Islet precursor cell (in vitro differentiated cells): ENCODE results near the gene SIGLEC10.
"Not testable (repeated sequence)": the region's sequence is repeated elsewhere in the genome, so short reads cannot be mapped to it uniquely, and the experiment has no call there.

ENCODE experiments used
- DNase-seq: peaks from one replicate; pipeline ENCODE4 v3.0.0-alpha.2; 2018

Gene SIGLEC10

DNA sequence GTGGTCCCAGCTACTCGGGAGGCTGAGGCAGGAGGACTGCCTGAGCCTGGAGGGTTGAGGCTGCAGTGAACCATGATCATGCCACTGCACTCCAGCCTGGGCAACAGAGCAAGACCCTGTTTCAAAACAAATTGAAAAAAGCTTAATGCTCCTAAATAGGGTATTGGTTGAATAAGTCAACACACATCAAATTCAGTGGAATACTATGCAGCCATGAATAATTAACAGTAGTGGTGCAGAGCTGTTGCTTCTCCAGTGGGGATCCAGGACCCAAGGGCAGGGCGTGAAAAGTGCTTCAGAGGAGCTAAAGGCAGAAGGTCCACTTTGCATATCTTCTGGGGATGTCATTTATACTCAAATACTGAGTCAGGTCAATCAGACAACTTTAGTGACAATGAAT is 22.6 kb upstream of the SIGLEC10 start:
- DNase-seq: no peak

DNA sequence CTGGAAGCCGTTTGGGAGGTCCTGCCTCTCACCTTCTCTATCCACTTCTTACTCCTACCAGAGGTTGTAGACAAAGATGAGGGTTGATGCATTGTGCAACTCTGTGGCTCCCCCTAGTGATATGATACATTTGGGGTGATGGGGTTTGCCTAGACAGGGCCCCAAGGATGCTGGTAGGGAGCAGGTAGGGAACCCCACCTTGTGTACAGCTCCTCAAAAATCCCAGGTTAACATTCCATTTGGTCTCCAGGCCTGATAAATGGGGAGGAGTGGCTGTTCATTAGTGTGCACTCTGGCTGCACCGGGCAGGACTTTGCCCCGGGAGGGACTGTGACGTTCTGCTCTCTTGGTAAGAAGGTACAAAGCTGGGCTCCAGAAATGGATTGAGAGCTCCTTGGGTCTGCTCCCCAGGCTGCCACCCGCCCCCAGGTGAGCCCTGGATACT is 21.6 kb upstream of the SIGLEC10 start:
- no peak for DNase-seq

DNA sequence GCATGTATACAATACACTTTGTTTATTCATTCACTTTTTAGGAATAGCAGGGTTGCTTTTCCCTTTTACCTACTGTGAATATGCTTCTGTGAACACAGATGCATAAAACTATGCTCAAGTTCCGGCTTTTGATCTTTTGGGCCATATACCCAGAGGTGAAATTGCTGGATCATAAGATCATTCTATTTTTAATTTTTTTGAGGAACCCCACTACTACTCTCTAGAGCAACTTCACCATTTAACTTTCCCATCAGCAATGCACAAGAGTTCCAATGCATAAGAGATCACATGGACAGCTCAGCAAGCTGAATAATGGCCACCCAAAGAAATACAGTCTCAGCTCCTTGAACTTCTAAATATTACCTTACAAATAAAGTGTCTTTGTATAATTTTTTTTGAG is 17.0 kb upstream of the SIGLEC10 start:
- no peak for DNase-seq

DNA sequence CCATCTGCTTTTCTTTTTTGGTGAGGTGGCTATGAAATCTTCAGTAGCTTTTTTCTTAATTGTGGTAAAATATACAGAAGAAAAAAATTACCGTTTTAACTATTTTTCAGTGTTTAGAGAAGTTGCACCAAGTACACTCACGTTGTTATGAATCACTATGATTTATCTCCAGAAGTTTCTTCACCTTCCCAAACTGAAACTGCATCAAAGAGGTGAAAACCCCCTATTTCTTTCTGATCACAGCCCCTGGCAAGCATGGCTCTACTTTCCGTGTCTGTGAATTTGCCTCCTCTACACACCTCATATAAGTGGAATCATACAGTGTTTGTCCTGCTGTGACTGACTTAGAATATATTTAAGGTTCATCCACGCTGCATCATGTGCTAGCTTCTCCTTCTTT is 15.6 kb upstream of the SIGLEC10 start:
- no peak for DNase-seq

DNA sequence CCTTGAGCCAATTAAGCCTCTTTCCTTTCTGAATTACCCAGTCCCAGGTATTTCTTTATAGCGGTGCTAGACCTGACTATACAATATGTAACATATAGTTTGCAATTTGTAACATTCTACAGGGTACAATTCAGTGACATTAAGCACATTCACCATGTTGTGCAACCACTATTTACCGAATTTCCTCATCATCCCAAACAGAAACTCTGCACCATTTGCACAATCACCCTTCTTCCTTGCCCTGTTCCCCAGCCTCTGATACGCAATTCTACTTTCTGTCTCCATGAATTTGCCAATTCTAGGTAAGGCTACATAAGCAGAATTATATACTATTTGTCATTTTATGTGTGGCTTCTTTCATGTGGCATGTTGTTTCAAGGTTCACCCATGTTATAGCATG is 13.7 kb upstream of the SIGLEC10 start:
- DNase-seq: no peak

DNA sequence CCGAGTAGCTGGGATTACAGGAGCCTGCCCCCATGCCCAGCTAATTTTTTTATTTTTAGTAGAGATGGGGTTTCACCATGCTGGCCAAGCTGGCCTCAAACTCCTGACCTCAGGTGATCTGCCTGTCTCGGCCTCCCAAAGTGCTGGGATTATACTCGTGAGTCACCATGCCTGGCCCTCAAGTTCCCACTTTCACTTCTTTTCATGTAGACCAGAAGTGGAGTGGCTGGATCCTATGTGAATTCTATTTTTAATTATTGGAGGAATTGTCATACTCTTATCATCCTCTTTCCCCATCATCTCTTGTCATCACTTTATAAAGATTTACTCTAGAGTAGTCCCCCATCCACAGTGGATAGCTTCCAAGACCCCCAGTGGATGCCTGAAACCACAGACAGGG is 12.8 kb upstream of the SIGLEC10 start:
- DNase-seq: no peak

DNA sequence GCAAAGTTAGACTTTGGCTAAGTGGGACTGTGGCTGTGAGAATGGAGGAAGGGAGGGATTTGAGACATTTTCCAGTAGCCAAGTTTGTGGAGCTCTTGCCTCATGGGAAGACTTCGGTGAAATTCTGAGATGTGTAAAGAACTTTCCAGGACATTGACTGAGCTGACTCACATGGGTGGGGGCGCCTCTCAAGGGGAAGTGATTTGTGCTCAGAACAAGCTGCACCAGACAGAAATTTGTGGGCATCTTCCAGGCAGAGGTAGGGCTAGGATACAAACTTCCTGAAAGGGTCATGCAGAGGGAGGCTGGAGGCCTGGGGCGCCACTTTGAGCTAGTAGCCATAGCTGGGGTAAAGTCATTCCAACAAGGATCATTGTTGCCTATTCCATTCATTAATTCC is 9.8 kb upstream of the SIGLEC10 start:
- DNase-seq: no peak

DNA sequence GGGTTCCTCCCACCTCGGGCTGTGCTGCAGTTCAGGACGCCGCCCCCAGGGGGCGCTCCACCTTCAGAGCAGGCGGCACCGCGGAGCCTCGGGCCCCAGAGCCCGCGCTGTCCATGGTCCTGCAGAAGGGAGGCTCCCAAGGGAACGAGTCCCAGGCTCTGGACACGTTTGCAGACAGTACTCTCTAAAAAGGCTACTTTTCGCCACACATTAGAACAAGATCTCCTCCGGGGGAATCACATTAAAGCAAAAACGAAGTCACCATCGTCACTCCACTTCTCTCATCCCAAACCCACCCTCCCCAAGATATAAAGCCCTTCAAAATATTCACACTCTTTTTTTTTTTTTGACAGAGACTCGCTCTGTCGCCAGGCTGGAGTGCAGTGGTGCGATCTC is 4.6 kb upstream of the SIGLEC10 start:
- peak; percentile 92 for DNase-seq

DNA sequence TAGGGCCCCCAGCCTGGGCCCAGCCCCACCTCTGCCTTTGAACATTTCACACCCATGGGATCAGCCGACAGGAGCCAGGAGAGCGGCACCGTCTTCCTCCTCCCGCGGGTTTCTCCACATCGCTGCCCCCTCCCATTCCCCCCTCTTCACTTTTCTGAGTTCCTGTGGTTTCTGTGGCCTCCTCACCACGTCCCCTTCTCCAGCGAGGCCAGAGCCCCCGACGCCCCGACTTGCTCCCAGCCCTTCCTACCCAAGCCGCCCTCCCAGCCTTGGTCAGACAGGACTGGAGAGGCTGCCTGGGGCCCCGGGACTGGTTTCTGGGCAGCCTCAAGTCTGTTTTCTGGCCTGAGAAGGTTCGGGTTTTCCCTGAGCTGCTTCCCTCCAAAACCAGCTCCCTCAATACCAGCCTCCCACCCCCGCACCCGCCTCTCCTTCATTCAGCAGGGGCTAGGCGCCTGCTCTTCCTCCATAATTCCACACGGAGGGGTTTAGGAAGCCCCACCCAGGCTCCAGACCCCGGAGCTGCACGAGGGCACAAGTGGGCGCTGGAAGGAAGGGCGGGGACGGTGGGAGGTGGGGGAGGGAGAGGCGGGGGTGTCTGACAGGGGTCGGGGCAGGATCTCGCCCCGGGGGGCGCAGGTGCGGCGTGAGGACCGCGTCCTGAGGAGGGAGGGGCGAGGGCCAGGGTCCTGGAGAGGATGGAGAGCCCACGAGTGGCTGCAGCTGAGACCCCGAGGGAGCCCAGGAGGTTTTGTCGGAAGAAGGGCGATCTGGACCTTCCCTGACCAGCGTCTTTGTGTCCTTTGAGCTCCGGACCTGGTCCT is 4.0 kb upstream of the SIGLEC10 start:
- no peak for DNase-seq

DNA sequence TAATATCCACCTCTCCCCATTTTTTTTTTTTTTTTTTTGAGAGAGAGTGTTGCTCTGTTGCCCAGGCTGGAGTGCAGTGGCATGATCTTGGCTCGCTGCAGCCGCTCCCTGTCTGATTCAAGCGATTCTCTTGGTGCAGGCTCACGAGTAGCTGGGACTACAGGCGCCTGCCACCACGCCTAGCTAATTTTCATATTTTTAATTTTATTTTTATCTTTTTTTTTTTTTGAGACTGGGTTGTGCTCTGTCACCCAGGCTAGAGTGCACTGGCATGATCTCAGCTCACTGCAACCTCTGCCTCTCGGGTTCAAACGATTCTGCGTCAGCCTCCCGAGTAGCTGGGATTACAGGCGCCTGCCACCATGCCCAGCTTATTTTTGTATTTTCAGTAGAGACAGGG is 3.1 kb upstream of the SIGLEC10 start:
- DNase-seq: not testable (repeated sequence)

DNA sequence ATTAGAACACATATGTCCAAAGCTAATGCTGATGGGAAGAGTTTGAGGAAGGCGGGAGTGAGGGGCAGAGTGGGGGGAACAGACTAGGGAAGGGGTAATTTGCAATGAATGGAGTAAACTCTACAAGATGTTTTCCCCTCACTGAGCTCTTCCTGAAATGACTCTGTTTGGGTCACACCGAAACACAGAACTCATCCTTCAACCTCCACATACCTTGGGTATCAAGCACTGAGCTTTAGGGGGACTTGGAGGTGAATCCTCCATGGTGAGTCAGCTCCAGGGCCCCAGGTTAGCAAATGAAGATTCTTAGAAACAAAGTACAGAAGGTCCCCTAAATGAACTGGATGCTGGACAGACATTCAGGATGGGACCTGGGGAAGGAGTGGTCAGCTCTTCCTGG is 1.3 kb upstream of the SIGLEC10 start:
- DNase-seq: no peak

DNA sequence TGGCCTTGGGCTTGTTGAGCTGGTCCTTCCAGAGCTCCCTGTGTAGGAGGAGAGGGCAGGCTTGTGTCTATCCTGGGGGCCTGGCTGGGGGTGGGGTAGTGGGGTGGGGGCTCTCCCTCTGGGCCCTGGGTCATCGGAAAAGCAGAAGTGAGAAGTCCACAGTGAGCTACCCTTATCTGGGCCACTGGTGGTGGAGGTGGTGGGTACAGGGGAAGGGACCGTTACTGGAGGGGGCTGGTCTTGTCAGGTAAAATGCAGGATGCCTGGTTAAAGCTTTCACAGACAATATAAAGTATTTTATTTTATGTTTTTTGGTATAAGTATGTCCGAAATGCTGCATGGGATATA is 342 bp upstream of the SIGLEC10 start:
- DNase-seq: no peak

DNA sequence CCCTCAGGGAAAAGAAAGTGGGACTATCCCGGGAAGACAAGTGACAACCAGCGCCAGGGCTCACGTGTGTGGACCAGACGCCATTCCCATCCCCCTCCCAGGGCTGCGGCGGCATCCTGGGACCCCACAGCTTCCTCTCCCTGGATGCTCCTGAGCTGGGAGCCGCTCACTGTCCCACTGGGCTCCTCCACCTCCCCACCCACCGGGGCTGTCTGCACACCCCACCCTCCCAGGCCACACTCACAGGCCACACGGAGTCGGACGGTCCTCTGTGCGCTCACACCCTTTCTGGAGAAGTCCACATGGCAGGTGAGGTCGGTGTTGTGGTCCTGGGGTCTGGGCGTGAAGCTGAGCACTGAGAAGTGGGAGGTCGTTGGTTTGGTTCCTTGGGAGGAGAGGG is 1.0 kb downstream of the SIGLEC10 start:
- not testable (repeated sequence) for DNase-seq

DNA sequence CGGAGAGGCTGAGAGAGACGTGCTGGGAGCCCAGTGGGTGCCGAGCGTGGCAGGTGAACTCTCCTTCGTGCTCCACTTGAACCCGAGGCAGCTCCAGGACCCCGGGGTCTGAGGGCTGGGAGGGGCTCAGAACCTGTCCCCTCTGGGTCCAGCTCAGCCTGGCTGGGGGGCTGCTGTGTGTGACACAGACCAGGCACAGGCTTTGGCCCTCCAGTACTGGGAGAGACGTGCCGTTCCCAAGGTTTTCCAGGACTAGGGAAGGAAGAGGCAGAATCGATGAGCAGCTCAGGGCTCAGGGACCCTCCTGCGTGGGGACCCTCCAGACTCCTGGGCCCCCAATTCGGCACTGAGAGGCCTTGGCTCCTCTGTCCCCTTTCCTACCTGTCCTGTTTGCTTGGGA is 2.3 kb downstream of the SIGLEC10 start:
- no peak for DNase-seq

DNA sequence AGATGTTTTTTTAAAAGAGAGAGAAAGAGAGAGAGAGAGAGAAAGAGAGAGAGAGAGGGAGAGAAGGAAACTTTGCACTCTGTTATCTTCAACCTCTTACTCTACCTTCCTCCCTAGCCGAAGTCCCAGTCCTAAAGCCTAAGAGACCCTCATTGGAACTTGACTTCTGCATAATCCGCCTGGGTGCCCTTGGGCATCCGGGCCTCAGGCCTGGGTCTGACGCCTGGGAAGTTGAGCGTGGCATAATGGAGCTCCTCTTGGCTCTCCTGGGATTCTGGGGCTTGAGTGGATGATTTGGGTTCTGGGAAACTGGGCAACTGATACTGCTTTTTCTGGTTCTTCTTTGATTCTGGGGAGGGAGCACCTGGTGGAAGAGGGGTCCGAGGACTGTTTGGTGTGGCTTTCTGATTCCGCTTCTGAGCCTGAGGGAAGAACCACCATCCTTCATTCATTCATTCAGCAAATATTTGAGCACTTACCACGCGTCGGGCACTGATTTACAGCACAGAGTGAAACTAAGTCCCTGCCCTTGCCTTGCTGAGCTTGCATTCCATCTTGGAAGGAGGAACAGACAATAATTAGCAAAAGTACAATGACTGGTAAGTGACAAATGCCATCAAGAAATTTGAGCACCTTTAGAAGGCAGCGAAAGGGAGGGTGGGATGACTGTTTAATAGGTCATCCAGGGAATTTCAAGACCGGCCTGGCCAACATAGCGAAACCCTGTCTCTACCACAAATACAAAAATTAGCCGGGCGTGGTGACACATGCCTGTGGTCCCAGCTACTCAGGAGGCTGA is 6.3 kb downstream of the SIGLEC10 start:
- no peak for DNase-seq

DNA sequence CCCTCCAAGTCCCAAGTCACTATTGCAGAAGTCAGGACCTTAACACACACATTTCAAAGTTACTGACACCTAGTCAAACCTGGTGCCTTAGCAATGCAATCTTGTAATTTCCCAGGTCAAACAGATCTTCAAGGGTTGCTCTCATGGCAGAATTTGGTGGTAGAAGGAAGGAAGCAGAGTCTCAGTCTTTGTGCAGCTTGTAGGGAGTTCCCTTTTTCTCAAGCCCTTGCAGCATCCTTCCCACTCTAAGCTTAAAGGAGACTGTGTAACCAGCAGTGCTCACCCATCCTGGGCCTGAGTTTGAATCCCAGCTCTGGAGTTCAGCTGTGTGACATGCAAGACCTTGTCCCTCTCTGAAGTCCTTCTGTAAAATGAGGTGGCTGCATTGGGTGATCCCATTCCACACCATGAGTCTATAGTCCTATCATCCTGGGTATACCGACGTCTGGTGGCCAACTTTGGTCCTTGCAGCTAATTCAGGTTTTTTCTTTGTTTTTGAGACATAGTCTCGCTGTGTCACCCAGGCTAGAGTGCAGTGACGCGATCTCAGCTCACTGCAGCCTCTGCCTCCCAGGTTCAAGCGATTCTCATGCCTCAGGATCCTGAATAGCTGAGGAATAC is 9.8 kb downstream of the SIGLEC10 start:
- peak; percentile 68 for DNase-seq

DNA sequence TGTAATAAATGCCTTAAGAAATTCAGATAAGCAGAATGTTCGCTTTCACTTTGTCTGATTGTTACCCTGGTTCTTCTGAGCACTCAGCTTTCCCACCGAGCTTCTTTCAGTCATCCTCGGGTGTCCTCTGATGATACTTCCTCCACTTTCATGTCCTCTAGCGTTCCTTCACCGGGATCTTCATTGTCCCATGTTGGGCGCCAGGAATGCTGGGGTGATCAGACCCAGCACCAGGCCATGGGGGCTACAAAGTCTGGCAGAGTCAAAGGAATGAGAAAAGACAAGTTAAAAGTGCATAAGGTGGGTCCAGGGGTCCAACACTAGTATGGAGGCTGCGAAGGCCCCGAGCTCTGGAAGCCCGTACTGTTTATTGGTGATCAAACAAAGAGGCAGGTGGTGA is 15.3 kb downstream of the SIGLEC10 start:
- no peak for DNase-seq

DNA sequence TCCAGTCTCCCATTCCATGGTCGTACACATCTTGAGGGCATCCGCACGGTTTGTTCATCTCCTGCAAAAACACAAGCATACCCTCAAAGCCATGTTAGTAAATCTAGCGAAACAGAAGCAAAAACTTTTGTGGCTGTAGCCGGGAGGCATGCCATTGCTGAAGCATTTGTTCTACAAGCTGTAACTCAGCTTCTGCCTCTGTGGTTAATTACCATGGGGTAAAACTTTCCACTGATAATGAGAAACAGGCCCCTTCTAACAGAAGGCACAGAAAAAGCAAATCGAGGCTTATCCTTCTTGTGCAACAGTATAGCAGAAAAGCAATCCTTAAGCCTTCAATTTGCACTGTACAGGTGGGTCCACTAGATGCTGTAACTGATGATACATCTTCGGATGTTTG is 17.5 kb downstream of the SIGLEC10 start:
- DNase-seq: not testable (repeated sequence)

DNA sequence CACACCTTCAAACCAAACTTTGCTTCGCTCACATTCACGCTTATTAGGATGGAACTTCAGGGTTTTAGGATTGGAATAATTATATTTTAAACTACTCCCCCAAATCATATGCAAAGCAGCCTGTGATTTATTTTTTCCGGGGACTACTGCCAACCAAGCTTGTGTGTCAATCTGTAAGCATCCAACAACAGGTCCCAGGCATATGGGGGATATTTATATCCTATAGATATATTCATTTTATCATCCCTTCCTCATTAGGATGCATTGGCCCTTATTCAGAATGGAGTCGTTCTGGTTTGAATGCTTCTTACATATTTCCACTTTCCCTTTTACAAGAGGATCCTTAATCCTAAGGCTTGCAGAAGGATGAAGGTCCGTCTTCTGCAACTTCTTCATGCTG is 18.2 kb downstream of the SIGLEC10 start:
- DNase-seq: no peak

DNA sequence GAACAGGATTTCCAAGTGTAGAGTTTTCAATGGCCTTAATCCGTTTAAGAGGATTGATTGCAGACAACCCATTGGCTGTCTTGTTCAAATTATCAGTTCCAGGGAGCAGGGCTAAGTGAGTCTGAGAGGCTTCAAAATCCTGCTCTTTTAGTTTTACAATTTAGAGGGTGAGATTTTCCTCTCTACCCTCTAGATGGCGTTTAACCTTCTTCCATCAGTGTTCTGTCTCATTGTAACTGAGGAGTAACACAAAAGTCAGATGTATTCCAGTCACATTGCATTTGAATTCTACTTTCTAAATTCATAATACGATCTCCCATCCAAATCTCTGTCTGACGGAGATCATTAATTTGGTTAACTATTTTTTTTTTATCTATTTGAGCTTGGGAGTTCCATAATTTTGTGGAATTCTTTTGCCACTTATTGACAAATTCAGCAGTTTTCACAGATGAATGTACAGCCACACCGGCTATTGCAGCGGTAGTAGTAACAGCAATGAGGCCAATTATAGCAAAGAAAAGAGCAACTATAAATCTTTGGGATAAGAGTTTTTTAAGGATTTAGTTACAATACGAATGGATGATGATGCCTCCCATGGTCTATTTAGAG is 19.2 kb downstream of the SIGLEC10 start:
- no peak for DNase-seq

DNA sequence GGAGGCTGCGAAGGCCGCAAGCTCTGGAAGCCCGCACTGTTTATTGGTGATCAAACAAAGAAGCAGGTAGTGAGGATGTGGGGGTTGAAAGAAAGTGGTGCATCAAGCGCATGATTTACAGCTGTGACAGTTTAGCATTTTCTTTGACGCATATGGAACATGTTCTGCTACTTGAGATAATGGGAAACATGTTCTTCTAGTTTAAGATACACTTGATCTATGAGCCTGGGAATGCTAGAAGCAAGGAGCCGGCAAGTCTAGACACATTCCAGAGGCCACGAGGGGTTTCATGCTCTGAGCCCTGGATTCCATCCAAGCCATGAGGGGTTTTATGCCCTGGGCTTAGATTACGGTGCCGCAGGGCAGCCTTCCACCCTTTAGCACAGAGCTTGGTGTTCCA is 20.0 kb downstream of the SIGLEC10 start:
- not testable (repeated sequence) for DNase-seq

DNA sequence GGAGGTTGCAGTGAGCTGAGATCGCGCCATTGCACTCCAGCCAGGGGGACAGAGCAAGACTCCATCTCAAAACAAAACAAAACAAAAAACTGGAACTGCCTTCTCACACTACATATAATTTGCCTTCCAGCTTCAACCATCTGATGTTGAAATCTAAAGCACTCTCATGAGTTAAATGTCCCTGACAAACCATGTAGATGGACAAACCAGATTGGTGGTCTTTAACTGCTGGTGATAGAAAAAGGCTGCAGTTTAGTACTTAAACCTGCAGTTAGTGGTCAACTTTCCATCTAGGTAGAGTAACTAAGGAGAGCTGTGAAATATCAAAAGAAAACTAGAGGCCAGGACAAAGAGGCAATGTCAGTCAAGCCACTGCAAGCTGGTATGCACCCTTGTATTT is 21.3 kb downstream of the SIGLEC10 start:
- DNase-seq: no peak

DNA sequence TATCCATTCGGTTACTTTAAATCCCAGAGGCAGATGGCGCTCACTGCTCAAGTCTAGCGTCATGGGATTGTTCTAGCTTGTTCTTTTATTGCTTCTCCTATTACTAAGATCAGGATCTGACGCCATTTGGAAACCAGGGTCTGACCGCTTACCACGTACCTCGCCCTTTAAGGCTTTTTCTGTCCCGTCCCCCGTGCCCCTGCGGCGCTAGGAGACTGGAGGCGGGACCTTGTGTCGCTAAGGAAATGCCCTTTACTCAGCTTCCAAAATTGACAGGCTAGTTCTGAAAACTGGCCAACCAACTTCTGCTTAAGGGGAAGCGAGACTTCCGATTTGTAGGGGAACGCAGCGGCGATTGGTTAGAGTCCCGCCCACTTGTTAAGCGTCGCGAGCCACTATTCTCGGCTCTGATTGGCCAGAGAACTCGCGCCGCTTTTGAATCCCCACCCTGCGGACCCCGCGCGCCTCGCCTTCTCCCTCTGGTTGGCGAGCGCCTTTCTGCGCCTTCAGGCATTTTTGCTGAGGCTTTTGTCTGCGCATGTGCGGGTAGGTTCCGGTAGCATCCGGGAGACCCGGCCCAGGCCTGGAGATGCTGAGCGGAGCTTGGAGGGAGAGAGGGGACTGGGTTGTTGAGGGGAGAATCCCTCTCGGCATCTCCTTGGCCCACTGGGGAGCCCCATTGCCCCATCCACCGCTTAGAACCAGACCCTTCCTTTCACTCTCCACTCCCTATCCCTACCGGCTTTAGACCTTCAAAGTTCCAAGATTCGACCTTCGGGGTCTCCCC is 23.2 kb downstream of the SIGLEC10 start:
- DNase-seq: peak; percentile 99
